A673 (cell line): Measurements from ENCODE around the gene CACNA2D1.

Experiments
- EZH2 ChIP-seq: fragments of 200-600 bp; sonication (generic); IDR thresholded peaks from 2 replicates; pipeline ENCODE4 v1.6.1; 2017; ENCODE audit warnings: borderline replicate concordance, low read depth, mild to moderate bottlenecking, mixed read lengths, antibody characterized with exemption, low read length; ENCODE audit not compliant: poor library complexity, severe bottlenecking
- TF ChIP-seq, protein P1 (sequence below): fragments of 300-800, 200-600 bp; sonication (generic); conservative IDR thresholded peaks from 2 replicates; pipeline ENCODE4 v1.5.1; 2017; ENCODE audit warnings: low read depth, mild to moderate bottlenecking, antibody characterized with exemption, low read length, moderate library complexity, mixed read lengths

DNA sequence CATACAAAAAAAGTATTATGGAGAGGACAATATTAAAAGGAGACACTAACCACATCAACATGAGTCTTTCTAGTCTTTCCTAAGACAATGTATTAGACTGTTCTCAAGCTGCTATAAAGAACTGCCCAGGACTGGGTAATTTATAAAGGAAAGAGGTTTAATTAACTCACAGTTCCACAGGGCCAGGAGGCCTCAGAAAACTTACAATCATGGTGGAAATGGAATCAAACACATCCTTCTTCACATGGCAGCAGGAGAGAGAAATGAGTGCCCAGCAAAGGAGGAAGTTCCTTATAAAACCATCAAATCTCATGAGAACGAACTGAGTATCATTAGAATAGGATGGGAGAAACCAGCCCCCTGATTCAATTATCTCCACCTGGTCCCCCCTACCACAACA lies 25.7 kb downstream of the CACNA2D1 start:
- no peak for TF ChIP-seq EZH2
- TF ChIP-seq, protein P1, sequence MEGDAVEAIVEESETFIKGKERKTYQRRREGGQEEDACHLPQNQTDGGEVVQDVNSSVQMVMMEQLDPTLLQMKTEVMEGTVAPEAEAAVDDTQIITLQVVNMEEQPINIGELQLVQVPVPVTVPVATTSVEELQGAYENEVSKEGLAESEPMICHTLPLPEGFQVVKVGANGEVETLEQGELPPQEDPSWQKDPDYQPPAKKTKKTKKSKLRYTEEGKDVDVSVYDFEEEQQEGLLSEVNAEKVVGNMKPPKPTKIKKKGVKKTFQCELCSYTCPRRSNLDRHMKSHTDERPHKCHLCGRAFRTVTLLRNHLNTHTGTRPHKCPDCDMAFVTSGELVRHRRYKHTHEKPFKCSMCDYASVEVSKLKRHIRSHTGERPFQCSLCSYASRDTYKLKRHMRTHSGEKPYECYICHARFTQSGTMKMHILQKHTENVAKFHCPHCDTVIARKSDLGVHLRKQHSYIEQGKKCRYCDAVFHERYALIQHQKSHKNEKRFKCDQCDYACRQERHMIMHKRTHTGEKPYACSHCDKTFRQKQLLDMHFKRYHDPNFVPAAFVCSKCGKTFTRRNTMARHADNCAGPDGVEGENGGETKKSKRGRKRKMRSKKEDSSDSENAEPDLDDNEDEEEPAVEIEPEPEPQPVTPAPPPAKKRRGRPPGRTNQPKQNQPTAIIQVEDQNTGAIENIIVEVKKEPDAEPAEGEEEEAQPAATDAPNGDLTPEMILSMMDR: no peak
